ENCODE data around the gene PLA2G7.

- no peak for TF ChIP-seq CTCF (IDR thresholded peaks at IDR 0.05)
- no peak for TF ChIP-seq POLR2A (IDR thresholded peaks at IDR 0.05; ENCODE audit: low read depth)
- TF ChIP-seq EP300 (IDR thresholded peaks at IDR 0.05) = no peak
Measured at GRCh38 chr6:46777476-46778346, 42.5 kb upstream of the PLA2G7 start.

All from esophagus muscularis mucosa (tissue), 4 donors.